ENCODE measurements around the gene RPL27A. TPM values are rescaled to one million over a fixed set of nuclear protein-coding genes. Genes with fewer than 3 reads are reported as not detected.
"Not testable (repeated sequence)": the region's sequence is repeated elsewhere in the genome, so short reads cannot be mapped to it uniquely, and the experiment has no call there.

Gene RPL27A
- polyA plus RNA-seq, 3 donors: 1,901 to 2,340 (median 2,158) TPM

DNA sequence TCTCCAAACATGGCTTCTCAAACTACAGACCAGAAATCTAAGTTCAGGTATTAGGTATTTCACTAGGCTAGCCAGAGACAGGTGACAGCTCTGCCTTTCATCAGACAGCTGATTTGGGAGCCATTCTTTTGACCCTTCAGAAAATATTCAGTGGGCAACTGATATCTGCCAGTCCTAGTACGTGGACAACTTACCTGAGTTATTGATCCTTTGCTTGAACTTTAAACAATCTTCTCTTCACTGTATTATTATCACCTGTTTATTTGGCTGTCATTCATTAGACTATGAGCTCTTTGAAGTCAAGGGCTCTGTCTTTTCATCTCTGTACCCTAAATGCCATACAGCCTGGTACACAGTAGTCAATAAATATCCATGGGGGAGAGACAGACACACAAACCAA, 17.4 kb upstream of the RPL27A start:
- no peak for DNase-seq

DNA sequence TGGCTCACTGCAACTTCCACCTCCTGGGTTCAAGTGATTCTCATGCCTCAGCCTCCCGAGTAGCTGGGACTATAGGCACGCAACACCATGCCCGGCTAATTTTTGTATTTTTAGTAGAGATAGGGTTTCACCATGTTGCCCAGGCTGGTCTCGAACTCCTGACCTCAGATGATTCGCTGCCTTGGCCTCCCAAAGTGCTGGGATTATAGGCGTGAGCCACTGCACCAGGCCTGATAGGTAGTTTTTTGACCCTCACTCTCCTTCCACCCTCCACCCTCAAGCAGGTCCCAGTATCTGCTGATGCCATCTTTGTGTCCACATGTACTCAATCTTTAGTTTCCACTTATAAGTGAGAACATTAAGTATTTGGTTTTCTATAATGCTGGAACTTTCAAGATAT, 12.5 kb upstream of the RPL27A start:
- DNase-seq: not testable (repeated sequence)

DNA sequence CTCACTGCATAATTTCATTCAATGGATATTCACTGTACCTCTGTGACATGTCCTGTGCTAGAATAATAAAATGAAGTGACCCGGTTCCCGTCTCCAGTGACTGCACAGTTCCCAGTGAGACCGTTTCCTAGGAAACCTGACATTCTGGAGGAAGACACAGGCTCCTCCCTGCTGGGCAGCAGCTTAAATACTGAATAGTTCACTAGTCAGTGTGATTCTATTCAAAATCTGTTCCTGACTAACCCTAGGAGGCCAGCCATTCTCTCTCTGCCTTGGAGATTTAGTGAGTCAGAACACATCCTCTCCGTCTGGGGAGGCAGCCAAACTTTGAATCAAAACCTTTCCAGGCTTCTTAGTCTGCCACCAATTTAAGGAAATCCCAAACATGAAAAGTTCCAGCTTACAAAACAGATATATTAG, 11.4 kb upstream of the RPL27A start:
- peak; percentile 86 for DNase-seq

DNA sequence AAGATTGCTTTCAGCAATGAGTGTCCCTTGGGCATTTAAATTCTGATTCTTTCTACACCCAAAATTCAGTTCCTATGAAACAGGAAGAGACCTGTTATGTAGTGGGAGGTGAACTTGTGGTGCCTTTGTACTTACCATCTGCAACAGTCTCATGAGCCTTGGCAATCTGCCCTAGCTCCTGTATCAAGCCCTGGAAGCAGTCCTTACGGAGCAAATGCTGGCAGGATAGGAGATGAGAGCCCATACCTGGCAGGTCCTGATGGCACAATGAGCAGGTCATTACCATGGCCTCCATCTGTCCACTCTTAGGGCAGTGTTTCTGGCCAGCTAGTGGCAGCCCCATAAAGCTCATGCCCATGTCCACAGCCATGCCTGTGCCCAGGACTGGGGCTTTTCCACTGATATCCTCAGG, 10.9 kb upstream of the RPL27A start:
- peak; percentile 31 for DNase-seq

DNA sequence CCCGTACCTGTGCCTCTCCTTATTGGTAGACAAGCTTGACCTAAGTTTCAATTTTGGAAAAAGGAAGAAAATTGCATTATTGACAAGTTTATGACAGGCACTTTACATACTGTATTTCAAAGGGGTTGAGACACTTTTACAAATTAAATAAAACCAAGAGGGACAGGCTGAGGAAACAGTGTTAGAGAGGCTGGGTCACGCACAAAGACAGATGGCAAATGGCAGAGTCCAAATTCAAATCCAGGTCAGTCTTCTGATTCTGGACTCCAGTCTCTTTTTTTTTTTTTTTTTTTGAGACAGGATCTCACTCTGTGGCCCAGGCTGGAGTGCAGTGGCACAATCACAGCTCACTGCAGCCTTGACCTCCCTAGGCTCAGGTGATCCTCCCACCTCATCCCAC, 10.2 kb upstream of the RPL27A start:
- no peak for DNase-seq

DNA sequence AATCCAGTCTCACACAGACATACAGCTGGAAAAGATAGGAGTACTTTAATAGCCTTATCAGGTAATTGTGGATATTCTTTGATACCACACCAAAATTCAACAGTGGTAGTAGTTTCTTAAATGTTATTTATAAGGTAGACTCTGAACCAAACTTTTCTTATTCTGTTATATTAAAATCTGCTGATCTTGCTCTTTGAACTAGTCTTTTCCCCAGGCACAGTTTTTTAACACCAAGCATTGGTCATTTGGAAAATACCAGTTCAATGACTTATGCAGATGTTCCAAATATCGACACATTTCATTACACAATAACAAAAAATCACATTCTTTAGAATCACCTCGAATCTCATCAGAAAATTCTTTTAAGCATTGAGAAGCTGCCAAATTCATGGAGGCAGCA, 7.7 kb upstream of the RPL27A start:
- DNase-seq: no peak

DNA sequence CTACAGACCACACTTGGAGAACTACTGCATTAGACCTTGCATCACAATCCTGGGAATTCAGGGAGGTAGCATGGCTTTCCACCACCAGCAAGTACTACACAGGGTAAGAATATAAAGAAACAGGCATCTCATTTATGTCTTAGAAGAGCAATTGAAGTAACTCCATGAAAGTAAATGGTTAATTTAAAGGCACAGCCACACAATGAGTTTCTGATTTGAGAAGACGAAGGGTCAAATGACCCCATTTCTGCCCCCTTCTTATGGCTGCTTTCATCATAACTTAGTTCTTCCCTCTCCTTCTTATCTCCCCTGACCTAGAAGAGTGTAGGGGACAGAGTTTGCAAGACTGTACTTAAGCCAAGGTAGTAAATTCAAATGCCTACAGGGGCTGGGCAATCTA, 6.1 kb upstream of the RPL27A start:
- no peak for DNase-seq

DNA sequence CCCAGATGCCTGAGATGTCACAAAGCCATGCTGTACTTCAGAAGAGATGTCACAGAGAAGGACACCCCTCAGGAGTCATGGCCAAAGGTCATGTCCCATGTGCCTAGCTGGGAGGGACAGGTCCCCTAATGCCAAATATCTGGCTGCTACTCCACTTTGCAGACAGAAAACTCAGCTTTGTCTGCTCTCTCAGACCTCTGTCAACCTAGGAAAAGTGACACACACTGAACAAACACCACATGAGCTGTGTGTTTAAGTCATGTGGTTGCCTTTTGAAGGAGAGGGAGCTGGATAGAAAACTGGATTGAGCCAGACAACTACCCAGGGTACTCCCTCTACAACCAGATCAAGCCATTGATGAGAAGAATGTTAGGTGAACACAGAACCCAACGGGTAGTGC, 3.6 kb upstream of the RPL27A start:
- DNase-seq: no peak

DNA sequence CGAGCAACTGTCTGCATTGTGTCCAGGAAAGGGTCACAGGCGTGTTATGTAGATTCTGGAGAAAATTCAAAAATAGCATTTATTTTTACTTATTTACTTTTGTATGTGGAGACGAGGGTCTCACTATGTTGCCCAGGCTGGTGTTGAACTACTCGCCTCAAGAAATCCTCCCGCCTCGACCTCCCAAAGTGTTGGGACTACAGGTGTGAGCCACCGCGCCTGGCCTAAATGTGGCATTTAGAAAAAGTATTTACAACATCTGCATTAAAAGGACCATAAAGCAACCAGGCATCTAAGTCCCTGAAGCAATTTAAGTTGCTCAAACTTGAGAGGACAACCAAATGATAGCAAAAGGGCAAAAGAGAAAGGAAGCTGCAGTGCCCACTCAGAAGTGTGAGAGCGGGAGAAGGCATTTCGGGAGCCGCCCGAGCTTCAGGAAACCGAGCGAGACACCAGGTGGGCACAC, 722 bp upstream of the RPL27A start:
- DNase-seq: no peak

DNA sequence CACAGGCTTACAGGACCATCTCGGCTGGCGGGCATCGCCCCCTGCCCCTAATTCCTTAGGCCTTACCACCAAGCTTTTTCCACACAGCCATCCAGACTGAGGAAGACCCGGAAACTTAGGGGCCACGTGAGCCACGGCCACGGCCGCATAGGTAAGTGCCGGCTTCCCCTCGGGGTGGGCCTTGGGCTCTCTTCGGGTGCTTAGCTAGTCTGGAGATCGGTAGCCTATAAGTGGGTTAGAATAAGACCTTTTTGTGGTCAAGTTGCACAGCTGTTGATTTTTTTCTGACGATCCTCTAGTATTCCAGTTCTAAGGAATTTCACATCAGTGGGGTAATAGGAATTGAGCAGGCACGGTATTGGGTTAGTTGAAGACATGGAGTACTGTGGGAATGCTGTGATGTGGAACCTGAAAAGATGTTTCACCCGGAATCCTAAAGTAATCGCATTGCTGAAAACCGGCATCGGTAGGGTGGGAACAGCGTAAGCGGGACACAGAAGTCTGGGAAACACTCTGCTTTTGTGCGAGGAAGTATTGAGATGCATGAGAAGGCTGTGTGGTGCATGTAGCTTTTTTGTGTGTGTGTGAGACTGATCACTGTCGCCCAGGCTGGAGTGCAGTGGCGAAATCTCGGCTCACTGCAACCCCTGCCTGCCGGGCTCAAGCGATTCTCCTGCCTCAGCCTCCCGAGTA, 669 bp downstream of the RPL27A start:
- no peak for DNase-seq

DNA sequence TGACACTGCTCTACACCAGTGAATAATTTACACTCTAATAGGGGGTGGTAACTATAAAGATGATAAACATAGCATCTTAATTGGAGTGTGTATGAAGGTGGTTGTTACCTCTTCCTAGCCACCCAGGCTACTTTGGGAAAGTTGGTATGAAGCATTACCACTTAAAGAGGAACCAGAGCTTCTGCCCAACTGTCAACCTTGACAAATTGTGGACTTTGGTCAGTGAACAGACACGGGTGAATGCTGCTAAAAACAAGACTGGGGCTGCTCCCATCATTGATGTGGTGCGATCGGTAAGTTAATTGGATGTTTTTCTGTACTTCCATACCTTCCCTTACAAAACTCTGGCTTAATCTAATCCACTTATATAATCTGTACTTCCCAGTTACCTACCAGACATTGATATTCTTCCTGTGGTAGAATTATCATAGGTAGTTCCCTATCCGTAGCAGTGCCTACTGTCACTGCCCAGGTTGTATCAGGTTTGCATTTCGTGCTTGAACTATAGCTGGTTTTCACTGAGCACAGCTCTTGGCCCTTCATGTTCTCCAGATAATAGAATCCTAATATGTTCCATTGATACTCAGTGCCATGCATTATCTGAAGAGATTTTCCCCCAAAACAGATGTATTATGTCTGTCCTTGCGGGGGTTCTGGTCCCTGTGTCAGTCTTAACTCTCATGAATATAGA, 2.2 kb downstream of the RPL27A start:
- DNase-seq: no peak

DNA sequence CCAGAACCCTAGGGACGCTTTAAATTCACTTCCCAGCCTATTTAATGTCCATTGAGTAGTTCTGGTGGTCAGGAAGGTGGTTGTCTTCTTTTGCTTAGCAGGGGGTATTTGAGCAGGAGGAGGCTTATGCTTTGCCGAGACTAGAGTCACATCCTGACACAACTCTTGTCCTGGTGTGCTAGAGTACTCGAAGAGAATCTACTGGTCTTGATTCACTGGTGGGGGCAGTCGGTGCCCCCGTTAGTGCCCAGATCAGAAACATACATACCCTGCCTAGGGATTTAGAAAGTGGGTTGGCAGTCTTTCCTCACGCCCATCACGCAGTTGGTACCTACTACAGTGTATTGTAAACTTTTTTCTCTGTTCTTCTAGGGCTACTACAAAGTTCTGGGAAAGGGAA, 2.7 kb downstream of the RPL27A start:
- DNase-seq: no peak

DNA sequence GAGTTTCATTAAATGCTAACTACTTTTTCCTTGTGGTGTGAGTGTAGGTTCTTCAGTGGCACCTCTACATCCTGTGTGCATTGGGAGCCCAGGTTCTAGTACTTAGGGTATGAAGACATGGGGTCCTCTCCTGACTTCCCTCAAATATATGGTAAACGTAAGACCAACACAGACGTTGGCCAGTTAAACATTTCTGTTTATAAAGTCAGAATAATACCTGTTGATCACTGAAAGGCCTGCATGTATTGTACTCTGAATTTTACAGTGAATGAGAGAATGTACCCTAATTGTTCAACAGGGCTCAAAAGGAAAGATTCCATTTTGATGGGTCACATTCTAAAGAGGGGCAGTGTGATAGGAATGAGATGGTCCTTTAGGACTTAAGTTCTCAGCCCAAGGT, 3.2 kb downstream of the RPL27A start:
- no peak for DNase-seq

DNA sequence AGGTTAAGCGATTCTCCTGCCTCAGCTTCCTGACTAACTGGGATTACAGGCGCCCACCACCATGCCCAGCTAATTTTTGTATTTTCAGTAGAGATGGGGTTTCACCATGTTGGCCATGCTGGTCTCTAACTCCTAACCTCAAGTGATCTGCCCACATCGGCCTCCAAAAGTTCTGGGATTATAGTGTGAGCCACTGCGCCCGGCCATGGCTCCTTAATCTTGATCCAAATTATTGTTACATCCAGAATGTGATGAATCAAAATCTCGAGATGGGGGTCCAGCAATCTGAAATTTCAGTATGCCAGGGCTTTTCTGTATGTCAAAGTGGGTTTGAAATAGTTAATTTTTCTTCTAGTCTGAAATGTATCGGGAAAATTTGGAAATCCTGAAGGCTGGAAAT, 3.7 kb downstream of the RPL27A start:
- DNase-seq: no peak

DNA sequence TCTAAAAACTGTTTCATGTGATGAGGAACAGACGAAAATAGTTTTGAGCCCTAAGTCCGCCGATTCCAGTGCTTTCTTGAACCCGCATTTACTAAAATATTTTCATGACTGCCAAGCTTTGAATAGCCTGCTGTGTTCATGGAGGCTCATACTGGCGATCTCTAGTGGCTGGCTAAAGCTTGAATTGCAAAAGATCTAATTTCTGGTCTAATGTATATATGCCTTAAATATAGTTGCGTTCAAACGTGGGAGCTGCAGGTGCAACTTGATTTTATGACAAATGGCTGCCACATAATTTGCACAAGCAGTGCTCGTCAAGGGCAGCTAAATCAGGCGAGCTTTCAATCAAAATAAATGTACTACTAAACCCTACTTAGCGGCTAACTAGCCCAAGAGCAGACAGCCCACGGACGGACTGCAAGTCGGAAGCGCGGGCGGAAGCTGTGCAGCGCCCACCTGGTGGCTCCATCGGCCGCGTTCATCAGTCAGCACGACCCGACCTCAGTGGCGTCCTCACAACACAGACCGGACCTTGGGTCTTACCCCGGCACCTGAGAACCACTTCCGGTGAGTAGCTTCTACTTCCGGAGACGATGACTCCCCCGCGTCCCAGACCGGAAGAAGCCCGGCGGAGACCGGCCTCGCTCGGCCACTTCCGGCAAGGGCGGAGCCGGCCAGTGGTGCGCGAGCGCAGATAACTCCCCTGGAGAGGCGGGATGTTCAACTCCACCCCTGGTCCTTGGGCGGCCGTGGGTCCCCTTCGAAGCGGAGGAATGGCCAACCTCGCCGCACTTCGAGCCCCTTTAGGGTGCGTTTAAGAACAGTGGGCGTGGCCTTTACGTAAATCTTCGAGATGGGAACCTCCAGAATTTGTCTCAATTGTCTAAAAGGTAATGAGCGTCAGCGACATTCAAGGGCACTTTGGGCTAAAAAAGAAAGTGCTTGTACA, 6.1 kb downstream of the RPL27A start:
- DNase-seq: peak; percentile 96

DNA sequence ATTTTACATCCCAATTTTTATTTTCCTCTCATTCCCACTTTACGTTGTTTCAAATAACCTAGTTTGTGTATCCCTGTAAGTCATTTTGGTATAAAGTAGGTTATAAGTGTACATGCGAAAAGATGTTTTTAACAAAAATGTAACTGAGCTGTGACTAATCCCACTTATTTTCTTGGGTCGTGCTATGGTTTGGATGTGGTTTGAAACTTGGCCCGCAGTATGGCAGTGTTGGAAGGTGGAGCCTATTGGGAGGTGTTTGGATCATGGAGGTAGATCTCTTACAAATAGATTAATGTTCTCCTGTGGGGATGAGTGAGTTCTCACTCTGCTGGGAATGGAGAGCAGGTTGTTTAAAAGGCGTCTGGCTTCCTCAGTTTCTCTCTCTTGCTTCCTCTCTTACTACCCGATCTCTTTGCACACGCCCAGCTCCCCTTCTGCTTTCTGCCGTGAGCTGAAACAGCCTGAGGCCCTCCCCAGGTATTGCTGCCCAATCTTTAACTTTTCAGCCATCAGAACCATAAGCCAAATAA, 7.2 kb downstream of the RPL27A start:
- no peak for DNase-seq

DNA sequence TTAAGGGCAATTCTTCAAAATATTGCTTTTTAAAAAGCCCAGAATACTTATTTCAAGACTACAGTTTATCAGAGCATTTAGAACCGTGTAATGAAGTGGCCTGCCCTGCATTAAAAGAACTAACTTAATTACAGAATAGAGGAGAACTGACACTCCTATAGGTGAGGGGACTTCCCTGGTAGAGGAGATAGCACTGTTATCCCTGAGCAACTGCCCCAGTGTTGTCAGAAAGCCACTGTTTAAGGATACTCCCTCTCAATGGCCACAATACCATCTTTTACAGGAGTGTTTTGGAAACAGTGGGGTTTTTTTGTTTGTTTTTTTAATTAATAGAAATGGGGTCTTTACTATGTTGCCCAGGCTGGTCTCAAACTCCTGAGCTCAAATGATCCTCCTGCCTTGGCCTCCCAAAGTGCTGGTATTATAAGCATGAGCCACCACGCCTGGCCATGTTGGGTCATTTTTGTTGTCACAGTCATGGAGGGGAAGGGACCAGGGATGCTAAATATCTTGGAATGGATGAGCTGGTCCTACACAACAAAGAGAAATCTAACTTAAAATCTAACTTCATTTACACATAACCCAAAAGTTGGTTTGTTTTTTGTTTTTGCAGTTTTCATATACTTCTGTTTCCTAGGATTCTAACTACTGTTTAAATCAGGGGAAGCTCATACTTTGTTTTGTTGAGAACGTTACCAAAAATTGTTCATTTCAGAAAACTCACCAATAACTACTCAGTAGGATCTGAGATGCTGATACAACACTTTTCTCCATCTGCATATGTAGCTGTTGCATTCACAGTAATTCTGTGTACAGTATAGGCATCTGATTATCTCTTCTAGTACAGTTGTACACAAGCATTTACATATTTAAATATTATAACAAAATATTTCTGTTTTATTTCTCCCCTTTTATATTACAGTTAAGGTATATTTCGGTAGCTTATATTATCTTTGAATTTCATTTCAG, 8.1 kb downstream of the RPL27A start:
- DNase-seq: no peak

DNA sequence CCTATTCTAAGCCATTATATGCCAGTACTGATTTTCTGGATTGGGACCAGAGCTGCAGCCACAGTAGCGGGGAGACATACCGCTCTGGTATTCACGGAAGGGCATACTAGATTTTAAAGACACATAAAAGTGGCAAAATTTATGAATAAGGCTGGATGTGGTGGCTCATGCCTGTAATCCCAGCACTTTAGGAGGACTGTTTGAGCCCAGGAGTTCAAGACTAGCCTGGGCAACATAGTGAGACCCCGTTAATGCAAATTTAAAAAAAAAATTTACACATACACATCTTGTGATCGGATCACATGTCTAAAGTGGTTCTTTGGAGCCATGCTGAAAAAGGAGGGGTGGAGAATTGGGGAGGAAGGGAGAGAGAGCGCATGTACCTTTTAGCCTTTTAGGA, 9.0 kb downstream of the RPL27A start:
- no peak for DNase-seq

DNA sequence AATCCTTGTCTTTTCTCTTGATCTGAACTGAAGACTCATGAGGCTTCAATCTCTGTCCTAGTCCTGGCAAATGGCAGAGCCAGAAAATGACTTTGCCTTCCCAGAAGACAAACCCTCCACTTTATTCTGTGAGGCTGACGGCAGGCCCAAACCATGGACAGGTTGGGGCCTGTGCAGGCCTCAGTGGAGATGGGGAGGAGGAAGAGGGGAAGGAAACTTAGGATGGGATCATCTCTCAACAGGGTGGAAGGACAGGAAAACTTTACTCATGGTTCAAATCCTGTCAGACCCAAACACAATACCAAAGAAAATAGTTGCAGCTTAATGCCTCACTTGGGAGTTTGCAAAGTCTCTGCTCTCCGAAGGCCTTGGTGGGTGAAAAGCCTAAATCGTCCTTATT, 9.8 kb downstream of the RPL27A start:
- DNase-seq: no peak

DNA sequence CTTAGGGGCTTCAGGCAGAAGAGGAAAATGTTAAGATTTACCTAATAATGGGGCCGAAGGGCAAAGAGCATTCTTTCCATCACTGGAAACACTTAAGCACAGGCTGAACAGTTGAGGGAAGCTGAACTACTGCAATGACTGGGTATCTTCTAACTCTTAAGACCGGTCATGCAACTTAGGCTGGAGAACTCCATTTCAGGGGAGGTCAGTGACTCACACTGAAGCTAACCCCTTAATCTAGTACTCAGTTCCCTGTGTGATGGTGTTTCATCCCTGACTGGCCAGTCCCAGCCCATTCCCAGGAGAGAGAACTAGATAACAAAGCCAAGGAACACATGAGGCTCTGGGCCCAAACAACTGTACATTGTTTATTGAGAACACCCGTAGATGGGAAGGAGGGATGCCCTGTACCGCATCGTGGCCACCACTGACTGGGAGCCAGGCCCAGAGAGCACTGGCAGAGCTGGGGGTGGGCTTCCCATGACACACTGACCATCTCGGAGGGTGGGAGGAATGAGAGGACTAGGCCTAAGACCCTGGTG, 10.5 kb downstream of the RPL27A start:
- no peak for DNase-seq

DNA sequence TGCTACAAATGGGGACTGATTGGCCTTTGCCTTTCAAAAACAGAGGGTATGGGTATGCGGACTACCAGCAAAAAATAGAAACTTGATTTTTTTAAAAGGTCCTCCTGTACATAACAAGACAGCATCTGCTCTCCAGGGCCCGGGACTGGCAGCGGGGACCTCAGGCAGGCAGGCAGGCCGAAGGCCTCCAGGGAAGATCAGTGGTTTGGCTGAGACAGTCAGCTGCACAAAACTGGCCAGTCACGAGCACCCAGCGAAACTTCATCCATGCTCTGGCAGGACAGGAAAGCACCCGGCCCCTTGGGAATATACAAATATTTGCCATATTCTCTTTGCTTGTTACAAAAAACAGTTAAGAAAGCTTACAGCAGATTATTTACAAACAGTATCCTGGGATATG, 11.0 kb downstream of the RPL27A start:
- no peak for DNase-seq

Measured in renal pelvis (tissue), 4 donors.